GM23338 (cell line): ENCODE data around the gene MOV10. TPM values are rescaled to one million over a fixed set of nuclear protein-coding genes. Genes with fewer than 3 reads are reported as not detected.

Experiments used
- ATAC-seq: fragments of 200-7000 bp; cut with Tn5 transposase; 3 replicates; pipeline ENCODE4 v1.9.1; 2020
- DNase-seq: peaks from one replicate; pipeline ENCODE4 v3.0.0-alpha.2; 2015; ENCODE audit warnings: low spot score
- H2AFZ ChIP-seq: fragments of 200-600 bp; sonication (generic); 2 replicates; pipeline ENCODE4 v1.8.0; 2016; ENCODE audit warnings: antibody characterized with exemption, mild to moderate bottlenecking, moderate library complexity
- H3F3A ChIP-seq: fragments of 200-600 bp; sonication (generic); replicated peaks from 2 replicates; pipeline ENCODE4 v1.8.0; 2017; ENCODE audit warnings: antibody characterized with exemption, mixed run types, low read depth
- H3K27ac ChIP-seq: fragments of 200-600 bp; sonication (generic); 2 replicates; pipeline ENCODE4 v1.6.1; 2016; ENCODE audit warnings: low read depth
- H3K27me3 ChIP-seq: fragments of 200-600 bp; sonication (generic); 2 replicates; pipeline ENCODE4 v1.8.0; 2016; ENCODE audit warnings: mild to moderate bottlenecking, mixed run types, moderate library complexity; ENCODE audit not compliant: insufficient read depth
- H3K36me3 ChIP-seq: fragments of 200-600 bp; sonication (generic); 2 replicates; pipeline ENCODE4 v1.8.0; 2016; ENCODE audit warnings: mild to moderate bottlenecking; ENCODE audit not compliant: insufficient read depth
- H3K4me1 ChIP-seq: fragments of 200-600 bp; sonication (generic); 2 replicates; pipeline ENCODE4 v1.8.0; 2016; ENCODE audit warnings: mild to moderate bottlenecking, moderate library complexity; ENCODE audit not compliant: insufficient read depth
- H3K4me2 ChIP-seq: fragments of 200-600 bp; sonication (generic); 2 replicates; pipeline ENCODE4 v1.7.1; 2017; ENCODE audit warnings: mixed run types
- H3K4me3 ChIP-seq: fragments of 200-600 bp; sonication (generic); 2 replicates; pipeline ENCODE4 v1.6.1; 2016; ENCODE audit warnings: mixed run types
- H3K79me2 ChIP-seq: fragments of 200-600 bp; sonication (generic); replicated peaks from 2 replicates; pipeline ENCODE4 v1.8.0; 2017; ENCODE audit warnings: mild to moderate bottlenecking; ENCODE audit not compliant: insufficient read depth
- H3K9me2 ChIP-seq: fragments of 200-600 bp; sonication (generic); 2 replicates; pipeline ENCODE4 v1.8.0; 2017; ENCODE audit not compliant: insufficient read depth
- H4K20me1 ChIP-seq: fragments of 200-600 bp; sonication (generic); replicated peaks from 2 replicates; pipeline ENCODE4 v1.8.0; 2017; ENCODE audit warnings: mild to moderate bottlenecking; ENCODE audit not compliant: insufficient read depth
- H3K27ac Mint-ChIP-seq: 2 replicates; pipeline ENCODE4 v1.8.0; 2020; ENCODE audit warnings: inconsistent platforms, mild to moderate bottlenecking, moderate library complexity, mixed read lengths
- H3K27me3 Mint-ChIP-seq: 3 replicates; pipeline ENCODE4 v1.8.0; 2022; ENCODE audit warnings: low read depth, mild to moderate bottlenecking, moderate library complexity, mixed read lengths, inconsistent platforms; ENCODE audit not compliant: insufficient read depth, poor library complexity
- H3K36me3 Mint-ChIP-seq: 3 replicates; pipeline ENCODE4 v1.8.0; 2021; ENCODE audit warnings: low read depth, mild to moderate bottlenecking, inconsistent platforms, moderate library complexity, mixed read lengths
- H3K4me1 Mint-ChIP-seq: 3 replicates; pipeline ENCODE4 v1.8.0; 2020; ENCODE audit warnings: mild to moderate bottlenecking, inconsistent platforms, mixed read lengths
- H3K4me3 Mint-ChIP-seq: 3 replicates; pipeline ENCODE4 v1.8.0; 2021; ENCODE audit warnings: moderate library complexity, mild to moderate bottlenecking, inconsistent platforms, mixed read lengths
- H3K9me3 Mint-ChIP-seq: 3 replicates; pipeline ENCODE4 v1.8.0; 2020; ENCODE audit warnings: moderate library complexity, mild to moderate bottlenecking, inconsistent platforms, mixed read lengths
- CREB1 ChIP-seq: fragments of 250-450 bp; sonication (Bioruptor Pico); IDR thresholded peaks from 2 replicates; pipeline ENCODE4 v1.5.0; 2020; ENCODE audit warnings: low read depth, mild to moderate bottlenecking, moderate library complexity
- CTCF ChIP-seq, 2 experiments: fragments of 200-600 bp in 1 of 2; sonication (generic) in 1 of 2; conservative IDR thresholded peaks; 2 replicates each; pipeline versions ENCODE4 v1.5.1 to v1.6.1; 2016 to 2017; ENCODE audit warnings: antibody characterized with exemption in 2 of 2, low read depth in 2 of 2, mild to moderate bottlenecking in 2 of 2, moderate library complexity in 1 of 2
- ETS1 ChIP-seq: IDR thresholded peaks from 2 replicates; pipeline ENCODE4 v1.6.1; 2016; ENCODE audit warnings: antibody characterized with exemption
- EZH2 ChIP-seq: fragments of 200-600 bp; sonication (generic); IDR thresholded peaks from one replicate; pipeline ENCODE4 v1.8.0; 2017; ENCODE audit warnings: antibody characterized with exemption, mild to moderate bottlenecking, low read depth; ENCODE audit not compliant: unreplicated experiment
- EZH2phosphoT487 ChIP-seq: fragments of 200-600 bp; sonication (generic); IDR thresholded peaks from one replicate; pipeline ENCODE4 v1.8.1; 2018; ENCODE audit warnings: antibody characterized with exemption; ENCODE audit not compliant: unreplicated experiment
- JUNB ChIP-seq: IDR thresholded peaks from one replicate; pipeline ENCODE4 v1.6.1; 2016; ENCODE audit warnings: antibody characterized with exemption; ENCODE audit not compliant: unreplicated experiment
- NANOG ChIP-seq: IDR thresholded peaks from 2 replicates; pipeline ENCODE4 v1.6.1; 2016; ENCODE audit warnings: antibody characterized with exemption, borderline replicate concordance
- POLR2AphosphoS5 ChIP-seq: IDR thresholded peaks from 2 replicates; pipeline ENCODE4 v1.6.1; 2016; ENCODE audit warnings: antibody characterized with exemption, low read depth
- STAT1 ChIP-seq: IDR thresholded peaks from one replicate; pipeline ENCODE4 v1.6.1; 2016; ENCODE audit warnings: antibody characterized with exemption; ENCODE audit not compliant: unreplicated experiment
- ZNF114 ChIP-seq: fragments of 250-450 bp; sonication (Bioruptor Pico); IDR thresholded peaks from 2 replicates; pipeline ENCODE4 v1.5.0; 2020; ENCODE audit warnings: mild to moderate bottlenecking, moderate library complexity
- ZNF331 ChIP-seq: fragments of 250-450 bp; sonication (Bioruptor Pico); IDR thresholded peaks from 2 replicates; pipeline ENCODE4 v1.5.0; 2020; ENCODE audit warnings: low read depth, mild to moderate bottlenecking, moderate library complexity
- ZNF462 ChIP-seq: fragments of 250-450 bp; sonication (Bioruptor Pico); IDR thresholded peaks from 2 replicates; pipeline ENCODE4 v1.5.0; 2020; ENCODE audit warnings: mild to moderate bottlenecking, moderate library complexity
- polyA plus RNA-seq: library from polyadenylated mRNA; unstranded; fragments of >200 nt; fragmentation: Nextera tagmentation; extraction: Ambion mirVana; gene quantifications from 2 replicates; pipeline ENCODE4 v1.2.1, GENCODE V29; 2016
- total RNA-seq: library from RNA; depleted of rRNA; stranded (reverse); fragments of >200 nt; shearing (Covaris generic); gene quantifications from 2 replicates; pipeline ENCODE4 v1.2.3, GENCODE V29; 2014

Gene MOV10
- total and polyA plus RNA-seq, 2 experiments from 2014 or later: 53.6 to 77.6 TPM

DNA sequence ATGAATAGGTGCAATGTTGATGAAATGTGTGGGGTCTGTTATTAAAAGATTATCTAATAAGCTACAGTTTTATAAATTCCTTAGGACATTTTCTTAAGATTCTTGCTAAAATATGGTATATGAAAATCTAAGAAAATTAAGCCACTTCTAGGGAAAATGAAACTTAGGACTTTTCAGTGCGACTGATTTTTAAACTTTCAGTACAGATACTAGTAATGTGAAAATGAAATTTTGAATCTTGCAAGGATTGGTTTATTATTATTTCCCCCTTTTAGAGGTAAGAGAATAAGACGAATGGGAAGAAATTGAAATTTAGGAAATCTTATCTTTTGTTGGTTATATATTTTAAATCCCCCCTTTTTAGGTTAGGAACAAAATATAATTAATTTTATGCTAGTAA lies 38.4 kb upstream of the MOV10 start:
- H3K4me3 Mint-ChIP-seq: no peak overlapping the region
- Histone ChIP-seq H3K36me3 (peaks cover 5% of the 10 kb centered on the region), H3K27ac (no peak overlapping the region; the same call in 1 of the 2 replicates), H3K79me2 (peaks cover 91% of the 10 kb centered on the region), H3K27me3 (no peaks in the 10 kb centered on the region), H3K9me2 (no peaks in the 10 kb centered on the region), H3K4me1 (peaks cover 4% of the 10 kb centered on the region; the same call in 1 of the 2 replicates), H3K4me2 (no peak overlapping the region), H2AFZ (no peak overlapping the region), H3F3A (0 out of 2 replicates have a peak, but pooled peaks cover 5% of the 10 kb centered on the region), H3K4me3 (no peak overlapping the region), H4K20me1 (peaks cover 39% of the 10 kb centered on the region)
- ATAC-seq (no peak), DNase-seq (no peak)
- TF ChIP-seq ETS1: no peak
- no peak for TF ChIP-seq CREB1
- no peaks in the 10 kb centered on the region for H3K27me3 Mint-ChIP-seq
- H3K36me3 Mint-ChIP-seq: peaks cover 11% of the 10 kb centered on the region
- no peaks in the 10 kb centered on the region; the same call in 2 of the 3 replicates for H3K4me1 Mint-ChIP-seq
- H3K27ac Mint-ChIP-seq: no peak overlapping the region
- H3K9me3 Mint-ChIP-seq: peaks cover 6% of the 10 kb centered on the region; the same call in 2 of the 3 replicates

- H3F3A ChIP-seq: 0 out of 2 replicates have a peak, but pooled peaks cover 5% of the 10 kb centered on the region
- H3K9me2 ChIP-seq: no peaks in the 10 kb centered on the region
- H3K27ac ChIP-seq: no peak overlapping the region
- no peak overlapping the region for H3K4me3 ChIP-seq
- Mint-ChIP-seq H3K4me3 (no peak overlapping the region), H3K36me3 (peaks cover 11% of the 10 kb centered on the region), H3K4me1 (no peaks in the 10 kb centered on the region; the same call in 2 of the 3 replicates), H3K27ac (no peak overlapping the region), H3K9me3 (peaks cover 6% of the 10 kb centered on the region; the same call in 2 of the 3 replicates), H3K27me3 (no peaks in the 10 kb centered on the region)
- H3K4me2 ChIP-seq: no peak overlapping the region
- DNase-seq: no peak
- H3K79me2 ChIP-seq: peaks cover 91% of the 10 kb centered on the region
- H3K4me1 ChIP-seq: peaks cover 4% of the 10 kb centered on the region; the same call in 1 of the 2 replicates
- no peak for ATAC-seq
- H3K27me3 ChIP-seq: no peaks in the 10 kb centered on the region
- H3K36me3 ChIP-seq: peaks cover 5% of the 10 kb centered on the region
- H2AFZ ChIP-seq: no peak overlapping the region
- H4K20me1 ChIP-seq: peaks cover 39% of the 10 kb centered on the region
- TF ChIP-seq ZNF462 (no peak), ZNF114 (CRISPR knock-in tag) (no peak), CREB1 (no peak), CTCF (conservative IDR thresholded peaks at IDR 0.05; ENCODE audit: low read depth in 2 of 2) (no peak), STAT1 (no peak), EZH2phosphoT487 (no peak), EZH2 (no peak), JUNB (no peak), NANOG (no peak), POLR2AphosphoS5 (no peak), ZNF331 (CRISPR knock-in tag) (no peak)
These were observed 37.7 kb upstream of the MOV10 start for GRCh38 chr1:112636597-112637253.
